ENCODE results near the gene ENPP3.

GRCh38 chr6:131730264-131730663 lies 93.2 kb downstream of the ENPP3 start:
- TF ChIP-seq CTCF (IDR thresholded peaks at IDR 0.05) (no peak), MXI1 (IDR thresholded peaks at IDR 0.05; ENCODE audit: low read depth, low read length) (no peak), FOXM1 (IDR thresholded peaks at IDR 0.05; ENCODE audit: low read depth) (no peak), CHD2 (IDR thresholded peaks at IDR 0.05; ENCODE audit: low read length, partially characterized antibody) (no peak), TEAD4 (IDR thresholded peaks at IDR 0.05; ENCODE audit: borderline replicate concordance, insufficient read depth) (no peak), GABPA (IDR thresholded peaks at IDR 0.05; ENCODE audit: low read depth) (no peak), TAF1 (IDR thresholded peaks at IDR 0.05; ENCODE audit: borderline replicate concordance, low read depth, low read length) (no peak), EZH2phosphoT487 (IDR thresholded peaks at IDR 0.05; ENCODE audit: borderline replicate concordance, low read depth) (no peak), RAD21 (IDR thresholded peaks at IDR 0.05; ENCODE audit: low read length) (no peak), FOSL2 (IDR thresholded peaks at IDR 0.05; ENCODE audit: borderline replicate concordance, low read depth) (no peak)
- TF ChIP-seq, protein P1, sequence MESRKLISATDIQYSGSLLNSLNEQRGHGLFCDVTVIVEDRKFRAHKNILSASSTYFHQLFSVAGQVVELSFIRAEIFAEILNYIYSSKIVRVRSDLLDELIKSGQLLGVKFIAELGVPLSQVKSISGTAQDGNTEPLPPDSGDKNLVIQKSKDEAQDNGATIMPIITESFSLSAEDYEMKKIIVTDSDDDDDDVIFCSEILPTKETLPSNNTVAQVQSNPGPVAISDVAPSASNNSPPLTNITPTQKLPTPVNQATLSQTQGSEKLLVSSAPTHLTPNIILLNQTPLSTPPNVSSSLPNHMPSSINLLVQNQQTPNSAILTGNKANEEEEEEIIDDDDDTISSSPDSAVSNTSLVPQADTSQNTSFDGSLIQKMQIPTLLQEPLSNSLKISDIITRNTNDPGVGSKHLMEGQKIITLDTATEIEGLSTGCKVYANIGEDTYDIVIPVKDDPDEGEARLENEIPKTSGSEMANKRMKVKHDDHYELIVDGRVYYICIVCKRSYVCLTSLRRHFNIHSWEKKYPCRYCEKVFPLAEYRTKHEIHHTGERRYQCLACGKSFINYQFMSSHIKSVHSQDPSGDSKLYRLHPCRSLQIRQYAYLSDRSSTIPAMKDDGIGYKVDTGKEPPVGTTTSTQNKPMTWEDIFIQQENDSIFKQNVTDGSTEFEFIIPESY (IDR thresholded peaks at IDR 0.05; ENCODE audit: borderline replicate concordance, low read depth) = no peak
